ENCODE data around the gene SNAPIN. TPM values are rescaled to one million over a fixed set of nuclear protein-coding genes. Genes with fewer than 3 reads are reported as not detected.
A peak's percentile ranks its signal among the peaks of the same experiment; 100 is the strongest.
"Not testable (repeated sequence)": the region's sequence is repeated elsewhere in the genome, so short reads cannot be mapped to it uniquely, and the experiment has no call there.

Gene SNAPIN
- total RNA-seq, 1 experiment from 2014 or later: 29.0 TPM

DNA sequence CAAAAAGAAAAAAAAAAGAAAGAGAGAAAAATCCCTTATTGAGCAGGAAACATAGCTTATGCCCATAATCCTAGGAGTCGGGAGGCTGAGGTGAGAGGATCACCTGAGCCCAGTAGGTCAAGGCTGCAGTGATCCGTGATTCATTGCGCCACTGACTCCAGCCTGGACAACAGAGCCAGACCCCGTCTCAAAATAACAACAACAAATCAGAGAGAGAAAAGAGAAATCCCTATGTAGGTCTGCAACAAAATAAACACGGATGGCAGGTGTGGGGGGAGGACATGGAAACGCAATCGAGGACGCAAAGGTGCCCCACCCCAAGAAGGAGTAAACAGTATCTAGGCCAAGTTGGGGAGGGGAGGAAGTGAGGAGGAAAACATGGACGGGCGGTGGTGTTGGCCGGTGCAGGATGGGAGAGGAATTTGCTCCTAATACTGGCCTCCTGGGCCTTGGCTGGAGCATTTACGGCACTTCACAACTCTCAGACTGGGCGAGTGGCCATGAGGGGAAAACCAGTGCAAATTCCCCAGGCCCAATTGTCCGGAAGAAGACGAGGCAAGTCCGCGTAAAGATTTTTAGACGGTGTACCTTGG, 25.2 kb upstream of the SNAPIN start:
- Histone ChIP-seq H3K36me3 (peaks cover 25% of the 10 kb centered on the region), H3K4me1 (peaks cover 3% of the 10 kb centered on the region; the same call in 1 of the 2 replicates), H3K27me3 (no peaks in the 10 kb centered on the region), H3K9me3 (replicated peaks) (no peaks in the 10 kb centered on the region), H3K27ac (no peak overlapping the region), H3K4me3 (peak overlapping the region; percentile 92)
- no peak for DNase-seq

DNA sequence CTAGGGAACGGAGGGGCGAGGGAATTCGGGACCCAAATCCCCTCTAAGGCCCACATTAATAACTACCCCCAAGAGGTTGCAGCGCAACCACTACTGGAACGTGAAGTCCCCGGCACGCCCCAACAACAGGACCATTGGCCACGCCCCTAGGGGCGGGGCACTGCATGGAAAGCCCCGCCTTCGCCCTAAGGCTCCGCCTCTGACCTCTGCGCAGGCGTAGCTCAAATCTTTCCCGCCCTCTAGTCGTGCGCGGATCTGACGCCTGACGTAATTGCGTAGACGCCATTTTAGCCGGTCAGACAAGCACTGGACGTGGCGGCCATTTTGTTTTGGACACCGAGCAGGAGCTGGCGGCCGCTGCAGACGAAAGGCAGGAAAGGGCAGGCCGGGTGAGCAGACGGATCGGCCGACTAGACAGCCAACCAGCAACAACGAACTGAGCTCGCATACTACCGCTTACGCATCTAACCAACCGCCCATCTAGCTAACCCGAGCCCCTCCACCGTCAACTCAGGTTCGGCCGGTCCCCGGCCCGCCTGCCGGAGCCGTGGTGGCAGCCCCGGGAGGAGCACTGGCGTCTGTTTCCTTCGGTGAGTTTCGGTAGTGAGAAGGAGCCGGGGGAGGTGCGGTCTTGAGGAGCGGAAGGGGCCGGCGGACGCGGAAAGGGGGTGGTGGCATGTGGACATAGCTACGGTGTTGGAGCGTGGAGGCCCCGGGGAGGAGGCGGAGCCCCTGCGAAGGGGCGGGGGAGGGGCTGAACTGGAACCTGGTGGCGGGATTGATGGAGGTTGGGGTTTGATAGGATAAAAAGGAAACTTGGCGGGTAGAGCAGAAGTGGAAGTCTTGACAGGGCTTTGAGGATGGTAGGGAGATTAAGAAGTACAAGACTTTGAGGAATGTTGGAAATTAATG, 24.5 kb upstream of the SNAPIN start, which contains the start of gene CHTOP:
Gene CHTOP (plus strand): TSS at position 313 of the 912 bp plus-strand sequence. CDS start 2,523 bp downstream, outside the sequence.
- peak; percentile 97 to 98 for DNase-seq
- Histone ChIP-seq H3K36me3 (peaks cover 33% of the 10 kb centered on the region), H3K9me3 (replicated peaks) (no peaks in the 10 kb centered on the region), H3K27ac (peak within 1 kb of the TSS; percentile 99), H3K4me3 (peak within 1 kb of the TSS; percentile 92), H3K27me3 (no peaks in the 10 kb centered on the region), H3K4me1 (peaks cover 3% of the 10 kb centered on the region; the same call in 1 of the 2 replicates)

DNA sequence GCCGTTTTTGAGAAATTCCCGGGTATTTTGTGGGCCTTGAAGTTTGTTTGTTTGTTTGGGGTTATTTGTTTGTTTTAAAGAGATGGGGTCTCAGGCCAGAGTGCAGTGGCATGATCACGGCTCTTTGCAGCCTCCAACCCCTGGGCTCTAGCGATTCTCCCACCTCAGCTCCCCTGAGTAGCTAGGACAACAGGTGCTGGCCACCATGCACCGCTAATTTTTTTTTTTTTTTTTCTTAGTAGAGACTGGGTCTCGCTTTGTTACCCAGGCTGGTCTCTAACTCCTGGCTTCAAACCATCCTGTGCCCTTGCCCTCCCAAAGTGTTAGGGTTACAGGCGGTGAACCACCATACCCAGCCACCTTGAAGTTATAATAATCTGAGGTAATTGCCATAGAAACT, 22.6 kb upstream of the SNAPIN start:
- peaks cover 52% of the 10 kb centered on the region for H3K36me3 ChIP-seq
- DNase-seq: no peak
- H3K27ac ChIP-seq: no peak overlapping the region
- peaks cover 3% of the 10 kb centered on the region; the same call in 1 of the 2 replicates for H3K4me1 ChIP-seq
- no peaks in the 10 kb centered on the region for H3K9me3 ChIP-seq (replicated peaks)
- no peaks in the 10 kb centered on the region for H3K27me3 ChIP-seq
- H3K4me3 ChIP-seq: no peak overlapping the region

DNA sequence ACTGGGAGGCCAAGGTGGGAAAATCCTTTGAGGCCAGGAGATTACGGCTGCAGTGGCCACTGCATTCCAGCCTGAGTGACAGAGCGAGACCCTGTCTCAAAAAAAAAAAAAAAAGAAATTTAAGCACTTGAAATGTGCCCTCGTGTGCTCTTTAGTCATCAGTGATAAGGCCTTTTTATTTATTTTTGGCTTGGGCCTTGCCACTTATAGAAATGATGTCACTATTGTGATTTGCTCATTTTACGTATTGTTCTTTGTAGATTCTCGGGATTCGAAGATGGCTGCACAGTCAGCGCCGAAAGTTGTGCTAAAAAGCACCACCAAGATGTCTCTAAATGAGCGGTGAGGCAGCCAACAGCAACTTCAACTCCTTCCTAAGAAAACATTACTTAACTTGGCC, 22.2 kb upstream of the SNAPIN start:
- H3K36me3 ChIP-seq: peaks cover 56% of the 10 kb centered on the region
- no peak for DNase-seq
- H3K4me3 ChIP-seq: no peak overlapping the region

DNA sequence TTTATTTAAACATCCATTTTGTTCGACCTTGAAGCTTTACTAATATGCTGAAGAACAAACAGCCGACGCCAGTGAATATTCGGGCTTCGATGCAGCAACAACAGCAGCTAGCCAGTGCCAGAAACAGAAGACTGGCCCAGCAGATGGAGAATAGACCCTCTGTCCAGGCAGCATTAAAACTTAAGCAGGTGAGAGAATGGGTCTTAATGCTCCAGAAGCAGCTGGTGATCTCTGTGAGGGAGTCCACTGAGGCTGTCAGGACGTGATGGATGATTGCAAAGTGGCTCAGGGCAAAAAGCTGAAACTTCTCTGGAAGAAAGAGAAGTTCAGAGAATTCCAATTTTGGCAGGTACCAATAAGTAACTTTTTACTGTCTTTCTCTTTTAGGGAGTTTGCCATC, 20.2 kb upstream of the SNAPIN start:
- Histone ChIP-seq H3K4me1 (peaks cover 3% of the 10 kb centered on the region; the same call in 1 of the 2 replicates), H3K4me3 (no peak overlapping the region), H3K27me3 (no peaks in the 10 kb centered on the region), H3K36me3 (peaks cover 71% of the 10 kb centered on the region), H3K27ac (no peak overlapping the region), H3K9me3 (replicated peaks) (no peaks in the 10 kb centered on the region)
- no peak for DNase-seq

More for the DNA sequence above, 22.2 kb upstream of the SNAPIN start:
- no peaks in the 10 kb centered on the region for H3K27me3 ChIP-seq
- H3K27ac ChIP-seq: no peak overlapping the region
- peaks cover 3% of the 10 kb centered on the region; the same call in 1 of the 2 replicates for H3K4me1 ChIP-seq
- H3K9me3 ChIP-seq (replicated peaks): no peaks in the 10 kb centered on the region

DNA sequence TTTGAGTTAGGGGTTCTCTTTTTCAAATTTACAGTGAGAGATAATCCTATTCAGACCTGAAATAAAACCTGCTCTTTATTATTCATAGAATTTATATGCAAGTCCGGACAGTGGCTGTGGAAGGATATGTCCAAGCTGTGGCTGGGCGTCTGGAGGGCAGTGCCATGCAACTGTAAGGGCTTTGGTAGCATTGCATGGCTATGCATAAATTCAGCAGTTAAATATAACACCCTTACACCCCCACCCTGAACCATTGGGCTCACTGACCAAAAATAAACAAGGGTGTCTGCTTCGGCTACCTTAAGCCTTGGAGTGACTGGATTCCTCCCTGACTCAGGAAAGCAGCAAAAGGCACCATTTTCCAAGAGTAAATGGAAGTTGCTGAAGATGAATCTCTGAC, 19.2 kb upstream of the SNAPIN start:
- Histone ChIP-seq H3K27me3 (no peaks in the 10 kb centered on the region), H3K36me3 (peaks cover 80% of the 10 kb centered on the region), H3K4me1 (peaks cover 3% of the 10 kb centered on the region; the same call in 1 of the 2 replicates), H3K9me3 (replicated peaks) (no peaks in the 10 kb centered on the region), H3K4me3 (no peak overlapping the region), H3K27ac (no peak overlapping the region)
- DNase-seq: no peak

DNA sequence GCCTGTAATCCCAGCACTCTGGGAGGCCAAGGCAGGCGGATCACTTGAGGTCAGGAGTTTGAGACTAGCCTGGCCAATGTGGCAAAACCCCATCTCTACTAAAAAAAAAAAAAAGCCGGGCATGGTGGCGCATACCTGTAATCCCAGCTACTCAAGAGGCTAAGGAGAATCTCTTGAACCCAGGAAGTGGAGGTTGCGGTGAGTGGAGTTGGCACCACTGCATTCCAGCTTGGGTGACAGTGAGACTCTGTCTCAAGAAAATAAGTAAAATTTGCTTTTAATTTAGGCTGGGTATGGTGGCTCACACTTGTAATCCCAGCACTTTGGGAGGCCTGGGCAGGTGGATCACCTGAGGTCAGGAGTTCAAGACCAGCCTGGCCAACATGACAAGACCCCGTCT, 18.3 kb upstream of the SNAPIN start:
- H3K27me3 ChIP-seq, H3K4me1 ChIP-seq: not testable (repeated sequence)
- H3K36me3 ChIP-seq: peaks cover 87% of the 10 kb centered on the region

DNA sequence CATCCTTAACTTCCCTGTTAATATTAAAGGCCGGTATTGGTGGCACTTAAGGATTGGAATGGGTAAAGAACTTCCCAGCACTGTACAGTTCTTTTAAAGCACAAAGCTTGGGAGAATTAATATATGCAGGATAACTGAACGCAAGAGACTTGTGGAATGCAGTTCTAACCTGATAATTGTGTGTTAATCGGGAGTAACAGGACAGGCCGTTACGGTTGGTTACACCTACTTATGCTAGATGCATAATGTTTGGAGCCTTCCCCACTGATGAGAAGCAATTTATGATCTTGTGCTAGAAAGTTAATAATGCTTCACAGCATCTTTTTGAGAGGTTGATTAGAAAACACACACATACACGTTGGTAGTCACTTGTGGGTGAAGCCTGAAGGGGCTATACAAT, 17.6 kb upstream of the SNAPIN start:
- peaks cover 92% of the 10 kb centered on the region for H3K36me3 ChIP-seq
- H3K27me3 ChIP-seq: no peaks in the 10 kb centered on the region
- DNase-seq: no peak

More for the DNA sequence above, 18.3 kb upstream of the SNAPIN start:
- not testable (repeated sequence) for H3K9me3 ChIP-seq (replicated peaks); DNase-seq; H3K27ac ChIP-seq; H3K4me3 ChIP-seq

DNA sequence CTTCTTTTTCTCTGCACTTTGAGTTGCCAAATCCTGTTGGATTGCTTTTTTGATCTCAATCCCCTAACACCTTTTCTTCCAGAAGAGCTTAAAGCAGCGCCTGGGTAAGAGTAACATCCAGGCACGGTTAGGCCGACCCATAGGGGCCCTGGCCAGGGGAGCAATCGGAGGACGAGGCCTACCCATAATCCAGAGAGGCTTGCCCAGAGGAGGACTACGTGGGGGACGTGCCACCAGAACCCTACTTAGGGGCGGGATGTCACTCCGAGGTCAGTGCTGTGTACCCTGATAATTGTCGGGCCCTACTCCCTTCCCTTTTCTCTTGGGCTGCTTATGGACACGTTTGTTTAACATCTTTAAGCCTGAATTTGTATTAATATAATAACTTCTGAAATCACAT, 16.3 kb upstream of the SNAPIN start:
- H3K27ac ChIP-seq: no peak overlapping the region
- peaks cover 90% of the 10 kb centered on the region for H3K36me3 ChIP-seq
- no peaks in the 10 kb centered on the region for H3K4me1 ChIP-seq
- no peak overlapping the region for H3K4me3 ChIP-seq
- no peak for DNase-seq
- no peaks in the 10 kb centered on the region for H3K27me3 ChIP-seq
- H3K9me3 ChIP-seq (replicated peaks): no peaks in the 10 kb centered on the region

More for the DNA sequence above, 17.6 kb upstream of the SNAPIN start:
- Histone ChIP-seq H3K4me1 (no peaks in the 10 kb centered on the region), H3K27ac (no peak overlapping the region), H3K4me3 (no peak overlapping the region), H3K9me3 (replicated peaks) (no peaks in the 10 kb centered on the region)

DNA sequence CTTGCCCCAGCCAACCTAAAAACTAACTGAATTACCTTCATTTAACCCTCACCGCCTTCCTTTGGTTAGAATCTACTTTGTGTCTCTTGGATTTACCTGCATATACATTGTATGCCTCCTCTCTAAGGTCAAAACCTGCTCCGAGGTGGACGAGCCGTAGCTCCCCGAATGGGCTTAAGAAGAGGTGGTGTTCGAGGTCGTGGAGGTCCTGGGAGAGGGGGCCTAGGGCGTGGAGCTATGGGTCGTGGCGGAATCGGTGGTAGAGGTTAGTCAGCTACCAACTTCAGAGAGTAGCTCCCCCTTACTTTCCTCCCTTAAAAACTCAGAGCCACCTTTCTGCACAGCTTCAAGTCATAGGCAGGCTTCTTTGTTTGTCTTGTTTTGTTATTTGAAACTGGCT, 15.4 kb upstream of the SNAPIN start:
- H3K36me3 ChIP-seq: peaks cover 80% of the 10 kb centered on the region
- H3K27me3 ChIP-seq: no peaks in the 10 kb centered on the region

DNA sequence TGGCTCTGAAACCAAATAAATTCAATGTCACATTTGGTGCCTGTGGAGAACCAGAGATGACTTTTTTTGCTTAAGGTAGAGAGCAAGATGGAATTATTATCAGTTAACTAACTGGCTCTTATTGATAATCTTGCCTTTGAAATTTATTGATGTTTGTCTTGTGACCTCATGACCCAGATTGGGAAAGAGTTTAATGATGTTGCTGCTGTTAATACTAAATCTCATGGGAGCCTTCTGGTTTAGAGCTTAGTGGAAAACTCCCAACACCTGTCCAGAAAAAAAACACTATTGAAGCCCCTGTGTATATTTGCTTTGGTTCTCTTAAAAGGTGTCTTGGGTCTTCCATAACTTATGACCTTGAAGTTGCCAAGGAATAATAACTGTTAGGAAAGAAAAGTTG, 14.7 kb upstream of the SNAPIN start:
- no peak for DNase-seq
- H3K36me3 ChIP-seq: peaks cover 73% of the 10 kb centered on the region
- H3K27ac ChIP-seq: no peak overlapping the region
- H3K27me3 ChIP-seq: no peaks in the 10 kb centered on the region
- H3K4me1 ChIP-seq: no peaks in the 10 kb centered on the region
- H3K9me3 ChIP-seq (replicated peaks): no peaks in the 10 kb centered on the region
- no peak overlapping the region for H3K4me3 ChIP-seq

More for the DNA sequence above, 15.4 kb upstream of the SNAPIN start:
- H3K4me3 ChIP-seq: no peak overlapping the region
- no peak overlapping the region for H3K27ac ChIP-seq
- no peaks in the 10 kb centered on the region for H3K9me3 ChIP-seq (replicated peaks)
- no peak for DNase-seq
- H3K4me1 ChIP-seq: no peaks in the 10 kb centered on the region

DNA sequence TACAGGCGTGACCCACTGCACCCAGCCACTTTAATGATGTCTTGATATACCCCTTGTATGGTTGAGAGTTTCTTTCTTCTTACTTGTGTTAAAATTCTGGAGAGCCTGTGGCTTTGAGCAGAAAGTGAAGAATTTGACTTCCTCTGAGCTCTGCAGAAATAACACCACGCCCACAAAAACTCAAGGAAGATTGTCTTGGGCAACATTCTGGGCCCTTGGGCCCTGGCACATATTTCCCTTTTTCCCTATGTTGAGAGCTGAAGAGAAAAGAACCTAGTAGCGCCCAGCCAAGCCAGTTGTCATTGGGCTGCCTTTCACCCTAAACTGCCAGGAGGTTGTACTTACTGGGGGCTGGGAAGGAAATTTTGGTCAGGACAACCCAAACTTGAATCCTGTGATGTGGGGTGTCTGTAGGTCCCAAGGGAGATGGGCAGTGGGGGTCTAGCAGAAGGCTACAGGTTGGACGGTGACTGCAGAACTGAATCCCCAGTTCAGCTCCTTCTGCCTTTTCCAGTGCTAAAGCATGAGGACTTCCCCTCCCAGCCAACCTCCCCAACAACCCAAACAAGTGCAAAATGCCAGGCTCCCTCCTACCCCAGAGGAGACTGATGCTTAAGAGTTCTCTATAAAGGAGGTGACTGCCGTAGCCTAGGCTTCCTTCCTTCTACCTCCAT, 11.7 kb upstream of the SNAPIN start:
- Histone ChIP-seq H3K27me3 (no peaks in the 10 kb centered on the region), H3K9me3 (replicated peaks) (no peaks in the 10 kb centered on the region), H3K4me1 (no peaks in the 10 kb centered on the region), H3K27ac (no peak overlapping the region), H3K4me3 (no peak overlapping the region), H3K36me3 (peaks cover 43% of the 10 kb centered on the region)
- no peak for DNase-seq

DNA sequence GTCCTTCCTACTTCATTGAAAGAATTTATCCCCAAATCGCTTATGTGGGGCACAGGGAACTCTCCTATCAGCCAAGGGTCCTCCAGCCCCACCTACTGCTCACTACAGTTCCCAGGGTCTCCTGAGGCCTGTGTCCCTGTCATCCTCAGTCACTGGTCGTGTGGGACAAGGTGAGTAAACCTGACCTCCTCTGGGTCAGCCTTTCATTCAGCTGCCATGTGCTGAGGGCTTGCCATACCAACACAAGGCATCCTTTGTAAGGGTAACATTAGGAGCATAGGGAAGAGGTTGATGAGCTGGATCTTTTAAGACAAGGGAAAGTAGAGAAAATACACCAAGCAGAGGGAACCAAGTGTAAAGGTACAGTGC, 11.2 kb upstream of the SNAPIN start:
- Histone ChIP-seq H3K9me3 (replicated peaks) (no peaks in the 10 kb centered on the region), H3K36me3 (peaks cover 38% of the 10 kb centered on the region), H3K27ac (no peak overlapping the region), H3K27me3 (no peaks in the 10 kb centered on the region), H3K4me3 (no peak overlapping the region), H3K4me1 (no peaks in the 10 kb centered on the region)
- DNase-seq: no peak

DNA sequence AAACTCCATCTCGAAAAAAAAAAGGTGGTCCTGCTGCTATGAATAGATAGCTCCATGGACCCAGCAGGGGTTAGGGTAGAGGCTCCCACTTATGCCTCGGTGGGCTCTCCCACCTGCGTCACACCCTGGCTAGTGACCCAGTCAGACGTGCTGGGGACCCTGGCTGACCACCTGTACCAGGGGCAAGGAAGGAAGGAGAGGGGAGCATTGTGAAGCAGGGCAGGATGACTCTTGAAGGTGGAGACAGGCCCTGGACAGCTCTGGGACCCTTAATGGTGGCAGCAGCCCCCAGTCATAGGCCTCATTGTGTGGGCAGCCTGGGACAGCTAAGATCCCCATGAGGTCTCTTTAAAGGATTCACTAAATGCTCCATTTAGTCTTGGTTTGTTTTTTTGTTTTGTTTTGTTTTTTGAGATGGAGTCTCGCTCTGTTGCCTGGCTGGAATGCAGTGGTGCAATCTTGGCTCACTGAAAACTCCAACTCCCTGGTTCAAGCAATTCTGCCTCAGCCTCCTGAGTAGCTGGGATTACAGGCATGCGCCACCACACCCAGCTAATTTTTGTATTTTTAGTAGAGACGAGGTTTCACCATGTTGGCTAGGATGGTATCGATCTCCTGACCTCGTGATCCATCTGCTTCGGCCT, 10.4 kb upstream of the SNAPIN start:
- H3K36me3 ChIP-seq: peaks cover 33% of the 10 kb centered on the region
- DNase-seq: no peak
- no peaks in the 10 kb centered on the region for H3K9me3 ChIP-seq (replicated peaks)
- H3K4me1 ChIP-seq: no peaks in the 10 kb centered on the region
- H3K27ac ChIP-seq: no peak overlapping the region
- no peak overlapping the region for H3K4me3 ChIP-seq
- no peaks in the 10 kb centered on the region for H3K27me3 ChIP-seq
